Suppressor macrophage treated with lipopolysaccharide for 1 hour (primary cell): ENCODE results near the gene CROT.
A peak's percentile ranks its signal among the peaks of the same experiment; 100 is the strongest.

Experiments
- DNase-seq, 3 donors: peaks; one replicate each; pipeline ENCODE4 v3.0.0-alpha.2; 2020 to 2022

Gene CROT

GRCh38 chr7:87416682-87417587, 71.5 kb downstream of the CROT start:
- peak; percentile 76 to 83 (median 79) for DNase-seq

DNA sequence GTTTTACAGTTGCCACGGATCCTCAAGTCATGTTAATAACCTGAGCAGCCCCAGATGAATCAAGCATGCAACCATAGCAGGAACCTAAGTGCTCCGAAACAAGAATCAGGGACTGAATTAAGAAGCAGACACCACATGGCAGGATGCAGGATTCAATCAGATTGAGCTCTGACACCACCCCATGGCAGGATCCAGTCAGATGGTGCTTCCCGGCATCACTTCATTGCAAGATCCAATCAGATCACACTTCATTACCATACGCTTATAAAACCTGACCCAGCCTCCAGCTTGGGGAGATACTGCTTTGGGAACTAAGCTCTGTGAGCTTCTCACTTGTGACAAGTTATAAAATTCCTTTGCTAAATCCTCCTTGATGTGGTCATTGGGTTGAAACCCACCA, 74.7 kb downstream of the CROT start:
- DNase-seq: no peak

GRCh38 chr7:87424075-87424474, 78.6 kb downstream of the CROT start:
- no peak for DNase-seq

- DNase-seq: no peak
Measured at GRCh38 chr7:87426160-87426559, 80.7 kb downstream of the CROT start.

GRCh38 chr7:87427288-87427687, 81.8 kb downstream of the CROT start:
- DNase-seq: peak; percentile 37 to 52 (median 45)

GRCh38 chr7:87432536-87432935, 87.1 kb downstream of the CROT start:
- DNase-seq: no peak

DNA sequence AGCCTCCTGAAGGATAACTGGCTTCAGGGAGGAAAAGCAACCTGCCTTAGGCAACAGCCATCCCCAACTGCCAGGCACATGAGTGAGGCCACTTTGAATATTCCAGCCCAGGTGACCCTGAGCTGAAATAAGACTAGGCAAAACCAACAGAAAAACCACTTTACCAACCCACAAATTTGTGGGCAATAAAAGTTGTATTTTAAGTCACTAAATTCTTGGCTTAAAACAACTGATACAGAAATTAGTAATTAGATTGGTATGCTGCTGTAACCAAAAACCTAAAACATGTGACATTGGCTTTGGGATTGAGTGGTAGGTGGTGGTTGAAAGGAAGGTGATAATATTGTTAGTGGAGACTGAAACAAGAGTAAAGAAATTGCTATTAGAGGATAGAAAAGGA, 90.1 kb downstream of the CROT start:
- DNase-seq: no peak

DNA sequence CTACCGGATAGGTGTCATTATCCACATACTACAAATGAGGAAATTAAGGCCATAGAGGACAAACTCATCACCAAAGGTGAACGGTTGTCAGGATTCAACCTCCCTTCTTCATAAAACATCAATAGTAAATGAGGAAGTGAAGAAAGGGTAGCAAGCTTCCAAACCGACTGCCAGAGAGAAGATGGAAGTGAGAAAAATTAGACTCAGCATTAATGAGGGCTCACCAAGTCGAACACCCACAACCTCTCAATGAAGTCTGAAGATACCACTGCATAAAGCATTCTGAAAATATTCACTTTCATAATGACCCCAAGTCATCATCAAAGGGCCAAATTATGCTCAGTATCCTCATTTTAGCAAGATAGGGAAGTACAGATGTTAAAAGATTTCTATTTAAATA, 100.4 kb downstream of the CROT start:
- DNase-seq: peak; percentile 24 to 40 (median 25)

- DNase-seq: no peak
Measured at GRCh38 chr7:87447116-87447635, 101.7 kb downstream of the CROT start.

- no peak for DNase-seq
Measured at GRCh38 chr7:87448388-87448787, 102.9 kb downstream of the CROT start.
